HUES64 (cell line): ENCODE data around the gene GLE1.
"Not testable (repeated sequence)": the region's sequence is repeated elsewhere in the genome, so short reads cannot be mapped to it uniquely, and the experiment has no call there.

ENCODE experiments used
- H3K27ac ChIP-seq: 2 replicates; pipeline ENCODE4 v1.7.0; 2013; ENCODE audit warnings: low read depth, low read length, inconsistent platforms
- H3K27me3 ChIP-seq: 2 replicates; pipeline ENCODE4 v1.6.1; 2013; ENCODE audit warnings: mild to moderate bottlenecking, low read length; ENCODE audit not compliant: insufficient read depth
- H3K36me3 ChIP-seq: 2 replicates; pipeline ENCODE4 v1.6.1; 2013; ENCODE audit warnings: mild to moderate bottlenecking, low read length; ENCODE audit not compliant: insufficient read depth
- H3K4me1 ChIP-seq: 2 replicates; pipeline ENCODE4 v1.6.1; 2013; ENCODE audit warnings: mild to moderate bottlenecking, low read length, moderate library complexity; ENCODE audit not compliant: insufficient read depth
- H3K4me3 ChIP-seq: 2 replicates; pipeline ENCODE4 v1.5.1; 2013; ENCODE audit warnings: mild to moderate bottlenecking, low read length, moderate library complexity
- H3K9ac ChIP-seq: 2 replicates; pipeline ENCODE4 v1.6.1; 2013; ENCODE audit warnings: mild to moderate bottlenecking, low read depth, low read length
- H3K9me3 ChIP-seq: 2 replicates; pipeline ENCODE4 v1.6.1; 2013; ENCODE audit warnings: low read depth, low read length; ENCODE audit not compliant: insufficient read depth
- WGBS: fragments of 150-250, 120-280 bp; methylation state at CpG from one replicate; pipeline ENCODE4 v1.1.7; 2013; ENCODE audit warnings: missing lambda C conversion rate; 5-methylcytosine and 5-hydroxymethylcytosine counted together

The GLE1 gene

GRCh38 chr9:128575916-128576315 lies 71.4 kb downstream of the GLE1 start:
- Histone ChIP-seq H3K4me1 (no peaks in the 10 kb centered on the region), H3K27me3 (no peaks in the 10 kb centered on the region), H3K9me3 (no peaks in the 10 kb centered on the region), H3K9ac (no peak overlapping the region), H3K4me3 (no peak overlapping the region), H3K27ac (no peak overlapping the region), H3K36me3 (peaks cover 86% of the 10 kb centered on the region)
- WGBS: 100% methylated on average over 2 of the region's 2 CpGs

- no peaks in the 10 kb centered on the region for H3K4me1 ChIP-seq
- H3K36me3 ChIP-seq: peaks cover 94% of the 10 kb centered on the region
- WGBS: 95% methylated on average over 8 of the region's 8 CpGs
- H3K9me3 ChIP-seq: no peaks in the 10 kb centered on the region
- no peak overlapping the region for H3K4me3 ChIP-seq
- H3K27me3 ChIP-seq: no peaks in the 10 kb centered on the region
- no peak overlapping the region for H3K9ac ChIP-seq
- no peak overlapping the region for H3K27ac ChIP-seq
Measured at GRCh38 chr9:128577206-128577605, 72.7 kb downstream of the GLE1 start.

DNA sequence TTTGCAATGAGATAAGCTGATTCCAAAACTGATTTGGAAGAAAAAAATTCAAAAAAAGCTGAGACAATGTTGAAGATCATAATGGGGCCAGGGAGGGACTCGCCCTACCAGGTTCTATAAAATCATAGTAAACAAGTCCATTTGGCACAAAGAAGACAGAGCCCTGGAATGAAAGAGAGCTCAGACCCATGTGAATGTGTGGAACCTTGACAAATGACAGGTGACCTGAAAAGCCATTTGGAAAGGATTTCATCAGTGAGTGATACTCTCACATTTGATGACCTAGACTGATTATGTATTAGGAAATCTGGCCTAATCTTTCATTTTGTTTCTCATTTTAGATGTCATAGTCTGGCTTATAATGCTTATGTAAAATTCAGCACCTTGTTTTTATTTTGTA lies 74.7 kb downstream of the GLE1 start:
- no peak overlapping the region for H3K9ac ChIP-seq
- whole genome bisulfite sequencing: 82% methylated on average over 1 of the region's 1 CpG
- no peaks in the 10 kb centered on the region for H3K9me3 ChIP-seq
- no peaks in the 10 kb centered on the region for H3K27me3 ChIP-seq
- no peaks in the 10 kb centered on the region for H3K4me1 ChIP-seq
- H3K4me3 ChIP-seq: no peak overlapping the region
- H3K27ac ChIP-seq: no peak overlapping the region
- H3K36me3 ChIP-seq: peaks cover 100% of the 10 kb centered on the region

DNA sequence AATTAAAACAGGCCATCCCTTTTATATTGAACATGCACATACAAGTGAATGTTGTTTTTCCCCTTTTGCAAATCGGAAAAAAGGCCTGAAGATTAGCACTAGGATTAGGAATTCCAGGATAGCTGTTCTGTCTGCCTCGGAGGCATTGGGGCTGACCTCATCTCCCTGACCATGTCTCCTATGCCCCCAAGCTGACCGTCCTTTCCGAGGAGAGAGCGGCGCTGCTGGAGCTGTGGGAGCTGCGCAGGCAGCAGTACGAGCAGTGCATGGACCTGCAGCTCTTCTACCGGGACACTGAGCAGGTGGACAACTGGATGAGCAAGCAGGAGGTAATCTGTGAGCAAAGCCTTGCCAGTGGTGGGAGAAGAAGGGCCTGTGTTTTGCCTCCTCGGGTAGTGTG lies 76.2 kb downstream of the GLE1 start:
- 97% methylated on average over 10 of the region's 10 CpGs for WGBS
- Histone ChIP-seq H3K9ac (no peak overlapping the region), H3K9me3 (no peaks in the 10 kb centered on the region), H3K36me3 (peaks cover 100% of the 10 kb centered on the region), H3K4me3 (no peak overlapping the region), H3K4me1 (no peaks in the 10 kb centered on the region), H3K27ac (no peak overlapping the region), H3K27me3 (no peaks in the 10 kb centered on the region)

- not testable (repeated sequence) for H3K27me3 ChIP-seq, H3K9ac ChIP-seq, H3K27ac ChIP-seq, H3K4me1 ChIP-seq, H3K4me3 ChIP-seq, H3K9me3 ChIP-seq
- H3K36me3 ChIP-seq: peaks cover 97% of the 10 kb centered on the region
- 96% methylated on average over 7 of the region's 8 CpGs for WGBS
Measured at GRCh38 chr9:128585155-128585554, 80.6 kb downstream of the GLE1 start.

- H3K9me3 ChIP-seq, H3K27me3 ChIP-seq, H3K27ac ChIP-seq, H3K4me3 ChIP-seq, H3K9ac ChIP-seq, H3K4me1 ChIP-seq: not testable (repeated sequence)
- WGBS: 96% methylated on average over 11 of the region's 11 CpGs
- H3K36me3 ChIP-seq: peaks cover 95% of the 10 kb centered on the region
Measured at GRCh38 chr9:128586934-128587333, 82.4 kb downstream of the GLE1 start.

DNA sequence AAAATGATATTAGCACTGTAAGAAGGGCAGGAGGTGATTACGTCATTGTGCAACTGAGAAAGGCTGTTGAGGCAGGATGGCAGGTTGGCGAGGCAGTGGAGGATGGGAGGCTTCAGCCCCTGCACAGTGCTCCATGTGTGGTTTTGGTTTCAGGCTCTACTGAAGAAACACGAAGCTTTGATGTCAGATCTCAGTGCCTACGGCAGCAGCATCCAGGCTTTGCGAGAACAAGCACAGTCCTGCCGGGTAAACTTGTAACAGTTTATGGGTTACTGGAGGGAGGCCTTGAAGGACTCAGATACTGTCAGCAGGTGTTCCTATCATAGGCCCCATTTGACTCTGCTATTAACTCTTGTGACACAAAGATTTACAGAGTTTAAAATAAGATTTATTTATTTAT lies 82.9 kb downstream of the GLE1 start:
- WGBS: 81% methylated on average over 6 of the region's 6 CpGs
- Histone ChIP-seq H3K4me1 (no peaks in the 10 kb centered on the region), H3K9me3 (no peaks in the 10 kb centered on the region), H3K27ac (no peak overlapping the region), H3K27me3 (no peaks in the 10 kb centered on the region), H3K9ac (no peak overlapping the region), H3K4me3 (no peak overlapping the region), H3K36me3 (peaks cover 94% of the 10 kb centered on the region)

GRCh38 chr9:128588581-128589233 lies 84.2 kb downstream of the GLE1 start:
- H3K27me3 ChIP-seq: no peaks in the 10 kb centered on the region
- H3K4me1 ChIP-seq: no peaks in the 10 kb centered on the region
- no peak overlapping the region for H3K9ac ChIP-seq
- no peak overlapping the region for H3K27ac ChIP-seq
- H3K36me3 ChIP-seq: peaks cover 94% of the 10 kb centered on the region
- no peak overlapping the region for H3K4me3 ChIP-seq
- WGBS: 92% methylated on average over 11 of the region's 11 CpGs
- no peaks in the 10 kb centered on the region for H3K9me3 ChIP-seq
